ENCODE measurements around the gene RIMS4.

- TF ChIP-seq CTCF (IDR thresholded peaks at IDR 0.05; ENCODE audit: low read depth, low read length, poor library complexity, severe bottlenecking) (no peak), EZH2phosphoT487 (IDR thresholded peaks at IDR 0.05; ENCODE audit: borderline replicate concordance, low read length) (no peak)
Measured at GRCh38 chr20:44773070-44773829, 37.1 kb downstream of the RIMS4 start.

All from DOHH2 (cell line).